Progenitor cell of endocrine pancreas (in vitro differentiated cells): Measurements from ENCODE around the gene POLD2. TPM values are rescaled to one million over a fixed set of nuclear protein-coding genes. Genes with fewer than 3 reads are reported as not detected.
A peak's percentile ranks its signal among the peaks of the same experiment; 100 is the strongest.

Source experiments
- DNase-seq: peaks from one replicate; pipeline ENCODE4 v3.0.0; 2021; ENCODE audit warnings: low spot score; ENCODE audit not compliant: unreplicated experiment
- H3K27ac Mint-ChIP-seq: 2 replicates; pipeline ENCODE4 v1.8.0; 2021; ENCODE audit warnings: mild to moderate bottlenecking, moderate library complexity, mixed read lengths
- H3K27me3 Mint-ChIP-seq: 2 replicates; pipeline ENCODE4 v1.8.0; 2021; ENCODE audit warnings: mixed read lengths
- H3K36me3 Mint-ChIP-seq: 2 replicates; pipeline ENCODE4 v1.8.0; 2022; ENCODE audit warnings: mixed read lengths; ENCODE audit not compliant: insufficient read depth
- H3K4me1 Mint-ChIP-seq: 2 replicates; pipeline ENCODE4 v1.8.0; 2021; ENCODE audit warnings: low read depth, mixed read lengths
- H3K4me3 Mint-ChIP-seq: 2 replicates; pipeline ENCODE4 v1.8.0; 2021; ENCODE audit warnings: low read depth, mild to moderate bottlenecking, moderate library complexity, mixed read lengths
- H3K9me3 Mint-ChIP-seq: 2 replicates; pipeline ENCODE4 v1.8.0; 2021; ENCODE audit warnings: low read depth, mixed read lengths
- total RNA-seq: library from RNA; stranded (reverse); gene quantifications from 2 replicates; pipeline ENCODE4 v1.2.1, GENCODE V29; 2021
- TF ChIP-seq, protein P1 (sequence below): fragments of 200-600 bp; sonication (generic); IDR thresholded peaks from one replicate; pipeline ENCODE4 v1.5.0; 2021; ENCODE audit warnings: antibody characterized with exemption, mild to moderate bottlenecking; ENCODE audit not compliant: unreplicated experiment

Gene POLD2
- total RNA-seq, 1 donor from 2014 or later = 104 TPM

- H3K27me3 Mint-ChIP-seq = peaks cover 23% of the 10 kb centered on the region
- TF ChIP-seq, protein P1, sequence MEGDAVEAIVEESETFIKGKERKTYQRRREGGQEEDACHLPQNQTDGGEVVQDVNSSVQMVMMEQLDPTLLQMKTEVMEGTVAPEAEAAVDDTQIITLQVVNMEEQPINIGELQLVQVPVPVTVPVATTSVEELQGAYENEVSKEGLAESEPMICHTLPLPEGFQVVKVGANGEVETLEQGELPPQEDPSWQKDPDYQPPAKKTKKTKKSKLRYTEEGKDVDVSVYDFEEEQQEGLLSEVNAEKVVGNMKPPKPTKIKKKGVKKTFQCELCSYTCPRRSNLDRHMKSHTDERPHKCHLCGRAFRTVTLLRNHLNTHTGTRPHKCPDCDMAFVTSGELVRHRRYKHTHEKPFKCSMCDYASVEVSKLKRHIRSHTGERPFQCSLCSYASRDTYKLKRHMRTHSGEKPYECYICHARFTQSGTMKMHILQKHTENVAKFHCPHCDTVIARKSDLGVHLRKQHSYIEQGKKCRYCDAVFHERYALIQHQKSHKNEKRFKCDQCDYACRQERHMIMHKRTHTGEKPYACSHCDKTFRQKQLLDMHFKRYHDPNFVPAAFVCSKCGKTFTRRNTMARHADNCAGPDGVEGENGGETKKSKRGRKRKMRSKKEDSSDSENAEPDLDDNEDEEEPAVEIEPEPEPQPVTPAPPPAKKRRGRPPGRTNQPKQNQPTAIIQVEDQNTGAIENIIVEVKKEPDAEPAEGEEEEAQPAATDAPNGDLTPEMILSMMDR = no peak
- no peaks in the 10 kb centered on the region for H3K36me3 Mint-ChIP-seq
- H3K4me3 Mint-ChIP-seq = peak overlapping the region; percentile 71
- peaks cover 5% of the 10 kb centered on the region for H3K4me1 Mint-ChIP-seq
- no peak overlapping the region for H3K27ac Mint-ChIP-seq
- no peaks in the 10 kb centered on the region for H3K9me3 Mint-ChIP-seq
- no peak for DNase-seq
Measured at GRCh38 chr7:44103566-44103922, 19.8 kb downstream of the POLD2 start.

GRCh38 chr7:44102846-44103565 lies 20.3 kb downstream of the POLD2 start:
- no peak for DNase-seq
- H3K4me1 Mint-ChIP-seq = peaks cover 5% of the 10 kb centered on the region
- no peak overlapping the region for H3K27ac Mint-ChIP-seq
- H3K27me3 Mint-ChIP-seq = peaks cover 23% of the 10 kb centered on the region
- no peaks in the 10 kb centered on the region for H3K9me3 Mint-ChIP-seq
- H3K36me3 Mint-ChIP-seq = no peaks in the 10 kb centered on the region
- TF ChIP-seq, protein P1 = no peak
- peak overlapping the region; percentile 71 for H3K4me3 Mint-ChIP-seq

- TF ChIP-seq, protein P1 = no peak
- no peak overlapping the region for H3K27ac Mint-ChIP-seq
- DNase-seq = no peak
- no peaks in the 10 kb centered on the region for H3K9me3 Mint-ChIP-seq
- H3K4me1 Mint-ChIP-seq = peaks cover 5% of the 10 kb centered on the region
- H3K36me3 Mint-ChIP-seq = no peaks in the 10 kb centered on the region
- peaks cover 23% of the 10 kb centered on the region for H3K27me3 Mint-ChIP-seq
- H3K4me3 Mint-ChIP-seq = peak overlapping the region; percentile 58
Measured at GRCh38 chr7:44101966-44102845, 21.1 kb downstream of the POLD2 start.

DNA sequence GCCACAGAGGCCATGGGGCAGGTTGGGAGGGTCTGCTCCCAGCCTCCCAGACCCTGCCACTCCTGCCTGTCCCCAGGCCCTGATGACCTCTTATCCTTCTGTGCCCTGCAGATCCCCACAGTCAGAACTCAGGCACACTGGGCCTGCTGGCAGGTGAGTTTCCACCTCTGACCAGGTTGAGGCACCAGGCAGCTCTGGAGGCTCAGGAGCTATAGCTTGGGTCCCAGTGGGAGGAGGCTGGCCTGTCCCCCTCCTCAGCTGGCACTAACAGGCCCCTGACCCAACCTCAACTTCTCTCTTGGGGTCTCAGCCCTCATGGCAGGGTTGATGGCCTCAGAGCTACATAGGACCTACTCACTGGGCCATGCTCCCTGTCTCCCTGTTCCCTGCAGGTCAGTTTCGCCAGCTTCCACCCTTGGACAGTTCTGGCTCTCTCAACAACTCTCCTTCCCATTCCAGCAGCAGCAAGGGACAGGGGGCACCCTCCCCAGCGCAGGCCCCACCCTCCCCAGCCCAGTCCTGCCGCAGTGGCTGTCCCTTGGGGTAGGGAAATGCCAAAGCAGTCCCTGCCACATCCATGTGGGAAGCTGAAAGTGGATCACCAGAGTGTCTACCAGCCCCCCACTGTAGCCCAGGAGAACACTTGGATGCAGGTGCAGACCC lies 21.9 kb downstream of the POLD2 start:
- peaks cover 5% of the 10 kb centered on the region for H3K4me1 Mint-ChIP-seq
- H3K27ac Mint-ChIP-seq = no peak overlapping the region
- DNase-seq = no peak
- H3K9me3 Mint-ChIP-seq = no peaks in the 10 kb centered on the region
- H3K27me3 Mint-ChIP-seq = peaks cover 30% of the 10 kb centered on the region
- TF ChIP-seq, protein P1 = no peak
- H3K36me3 Mint-ChIP-seq = no peaks in the 10 kb centered on the region
- no peak overlapping the region for H3K4me3 Mint-ChIP-seq
